Measurements from ENCODE around the gene ASCL2.

GRCh38 chr11:2256951-2257700 is 13.3 kb downstream of the ASCL2 start:
- TF ChIP-seq CTCF (IDR thresholded peaks at IDR 0.05; ENCODE audit: poor library complexity) (no peak), EZH2phosphoT487 (IDR thresholded peaks at IDR 0.05; ENCODE audit: low read depth, severe bottlenecking, unreplicated experiment) (no peak)

Measured in hepatocyte (in vitro differentiated cells).